CD4-positive, alpha-beta T cell treated with Interleukin-17A for 1 hour (primary cell): Measurements from ENCODE around the gene DEFB124.

ENCODE experiments used
- DNase-seq: peaks from one replicate; pipeline ENCODE4 v3.0.0-alpha.2; 2020

The DEFB124 gene

GRCh38 chr20:31418307-31418706, 56.6 kb downstream of the DEFB124 start:
- no peak for DNase-seq

DNA sequence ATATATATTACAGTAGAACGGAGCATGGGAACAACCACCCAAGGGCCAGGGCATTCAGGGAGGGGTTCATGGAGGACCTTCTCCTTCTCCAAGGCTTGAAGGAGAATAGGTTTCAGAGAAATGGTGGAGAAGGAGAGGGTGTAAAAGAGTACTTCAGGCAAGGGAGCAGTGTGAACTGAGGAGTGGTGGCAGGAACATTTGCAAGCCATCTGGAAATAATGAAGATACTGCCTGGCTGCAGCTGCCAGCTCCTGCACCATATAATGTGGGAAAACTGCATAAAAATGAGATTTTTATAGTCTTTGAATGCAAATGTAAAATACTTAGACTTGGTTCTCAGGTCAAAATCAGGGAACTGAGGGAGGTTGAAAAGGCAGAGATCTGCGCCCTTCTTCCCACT, 59.3 kb downstream of the DEFB124 start:
- DNase-seq: no peak
